Measurements from ENCODE around the gene TMEM181. TPM values are rescaled to one million over a fixed set of nuclear protein-coding genes. Genes with fewer than 3 reads are reported as not detected.

Gene TMEM181
- total and polyA plus RNA-seq, 2 donors (not counting 1 experiment from before 2014, with no cell fraction given): 35.6 to 36.0 TPM

- H3K27ac ChIP-seq (ENCODE audit: insufficient read depth, low read length): no peak overlapping the region
- no peak for DNase-seq (ENCODE audit: low read depth in 2 of 2)
- no peaks in the 10 kb centered on the region for H3K9me3 ChIP-seq (ENCODE audit: control insufficient read depth, insufficient read depth, low read depth, low read length)
- H3K4me1 ChIP-seq (ENCODE audit: control insufficient read depth, extremely low read depth, insufficient read depth, low read length): no peaks in the 10 kb centered on the region
- no peaks in the 10 kb centered on the region for H3K79me2 ChIP-seq (ENCODE audit: control insufficient read depth, insufficient read depth, low read length)
- H3K36me3 ChIP-seq (ENCODE audit: control insufficient read depth, insufficient read depth, low read length): no peaks in the 10 kb centered on the region
- no peak overlapping the region for H3K4me3 ChIP-seq (replicated peaks in 1 of 4; ENCODE audit: control extremely low read depth in 1 of 4, insufficient read depth in 1 of 4, low read depth in 3 of 4, low read length in 4 of 4)
- no peaks in the 10 kb centered on the region for H4K20me1 ChIP-seq (ENCODE audit: control insufficient read depth, extremely low read depth, insufficient read depth, low read length)
- no peak overlapping the region for H3K9ac ChIP-seq (ENCODE audit: insufficient read depth, low read length)
- no peak for TF ChIP-seq EZH2 (IDR thresholded peaks at IDR 0.05; ENCODE audit: low read length, missing control alignments)
- TF ChIP-seq CTCF (conservative IDR thresholded peaks at IDR 0.05 in 1 of 2, IDR thresholded peaks at IDR 0.05 in 1 of 2; ENCODE audit: low read depth in 1 of 2, low read length in 2 of 2): no peak
- no peaks in the 10 kb centered on the region for H3K27me3 ChIP-seq (ENCODE audit: control insufficient read depth, insufficient read depth, low read length)
- peak overlapping the region; percentile 73 for H3K4me2 ChIP-seq (ENCODE audit: extremely low read depth, insufficient read depth, low read length)
- peak overlapping the region; percentile 56 for H2AFZ ChIP-seq (ENCODE audit: low read length)
Observed at GRCh38 chr6:158663625-158664165, 103.8 kb downstream of the TMEM181 start.

- no peak overlapping the region for H3K27ac ChIP-seq (ENCODE audit: insufficient read depth, low read length)
- TF ChIP-seq EZH2 (IDR thresholded peaks at IDR 0.05; ENCODE audit: low read length, missing control alignments) (no peak), CTCF (conservative IDR thresholded peaks at IDR 0.05 in 1 of 2, IDR thresholded peaks at IDR 0.05 in 1 of 2; ENCODE audit: low read depth in 1 of 2, low read length in 2 of 2) (no peak)
- DNase-seq (ENCODE audit: low read depth in 2 of 2): no peak
- H3K4me3 ChIP-seq (replicated peaks in 1 of 4; ENCODE audit: control extremely low read depth in 1 of 4, insufficient read depth in 1 of 4, low read depth in 3 of 4, low read length in 4 of 4): no peak overlapping the region
- no peaks in the 10 kb centered on the region for H3K9me3 ChIP-seq (ENCODE audit: control insufficient read depth, insufficient read depth, low read depth, low read length)
- H3K36me3 ChIP-seq (ENCODE audit: control insufficient read depth, insufficient read depth, low read length): no peaks in the 10 kb centered on the region
- H2AFZ ChIP-seq (ENCODE audit: low read length): no peak overlapping the region
- H3K9ac ChIP-seq (ENCODE audit: insufficient read depth, low read length): no peak overlapping the region
- no peaks in the 10 kb centered on the region for H3K4me1 ChIP-seq (ENCODE audit: control insufficient read depth, extremely low read depth, insufficient read depth, low read length)
- no peaks in the 10 kb centered on the region for H3K27me3 ChIP-seq (ENCODE audit: control insufficient read depth, insufficient read depth, low read length)
- H3K4me2 ChIP-seq (ENCODE audit: extremely low read depth, insufficient read depth, low read length): no peak overlapping the region
- no peaks in the 10 kb centered on the region for H3K79me2 ChIP-seq (ENCODE audit: control insufficient read depth, insufficient read depth, low read length)
- H4K20me1 ChIP-seq (ENCODE audit: control insufficient read depth, extremely low read depth, insufficient read depth, low read length): no peaks in the 10 kb centered on the region
Observed at GRCh38 chr6:158665332-158665731, 105.4 kb downstream of the TMEM181 start.

GRCh38 chr6:158666628-158667359 lies 106.9 kb downstream of the TMEM181 start:
- no peak overlapping the region for H3K9ac ChIP-seq (ENCODE audit: insufficient read depth, low read length)
- no peaks in the 10 kb centered on the region for H3K36me3 ChIP-seq (ENCODE audit: control insufficient read depth, insufficient read depth, low read length)
- H3K27me3 ChIP-seq (ENCODE audit: control insufficient read depth, insufficient read depth, low read length): no peaks in the 10 kb centered on the region
- peak; percentile 21 to 89 for DNase-seq (ENCODE audit: low read depth in 2 of 2)
- H3K27ac ChIP-seq (ENCODE audit: insufficient read depth, low read length): no peak overlapping the region
- H4K20me1 ChIP-seq (ENCODE audit: control insufficient read depth, extremely low read depth, insufficient read depth, low read length): no peaks in the 10 kb centered on the region
- H2AFZ ChIP-seq (ENCODE audit: low read length): no peak overlapping the region
- H3K4me2 ChIP-seq (ENCODE audit: extremely low read depth, insufficient read depth, low read length): no peak overlapping the region
- no peaks in the 10 kb centered on the region for H3K4me1 ChIP-seq (ENCODE audit: control insufficient read depth, extremely low read depth, insufficient read depth, low read length)
- no peaks in the 10 kb centered on the region for H3K9me3 ChIP-seq (ENCODE audit: control insufficient read depth, insufficient read depth, low read depth, low read length)
- no peak for TF ChIP-seq CTCF (conservative IDR thresholded peaks at IDR 0.05 in 1 of 2, IDR thresholded peaks at IDR 0.05 in 1 of 2; ENCODE audit: low read depth in 1 of 2, low read length in 2 of 2)
- TF ChIP-seq EZH2 (IDR thresholded peaks at IDR 0.05; ENCODE audit: low read length, missing control alignments): no peak
- no peaks in the 10 kb centered on the region for H3K79me2 ChIP-seq (ENCODE audit: control insufficient read depth, insufficient read depth, low read length)
- H3K4me3 ChIP-seq (replicated peaks in 1 of 4; ENCODE audit: control extremely low read depth in 1 of 4, insufficient read depth in 1 of 4, low read depth in 3 of 4, low read length in 4 of 4): no peak overlapping the region

Measured in fibroblast of lung (primary cell).